HG03108 (cell line): ENCODE results near the gene PPP1R7.

ENCODE experiments used
- ATAC-seq: cut with Tn5 transposase; IDR thresholded peaks from one replicate; pipeline ENCODE4 v1.9.1; 2021; ENCODE audit warnings: moderate library complexity; ENCODE audit not compliant: unreplicated experiment

The PPP1R7 gene

DNA sequence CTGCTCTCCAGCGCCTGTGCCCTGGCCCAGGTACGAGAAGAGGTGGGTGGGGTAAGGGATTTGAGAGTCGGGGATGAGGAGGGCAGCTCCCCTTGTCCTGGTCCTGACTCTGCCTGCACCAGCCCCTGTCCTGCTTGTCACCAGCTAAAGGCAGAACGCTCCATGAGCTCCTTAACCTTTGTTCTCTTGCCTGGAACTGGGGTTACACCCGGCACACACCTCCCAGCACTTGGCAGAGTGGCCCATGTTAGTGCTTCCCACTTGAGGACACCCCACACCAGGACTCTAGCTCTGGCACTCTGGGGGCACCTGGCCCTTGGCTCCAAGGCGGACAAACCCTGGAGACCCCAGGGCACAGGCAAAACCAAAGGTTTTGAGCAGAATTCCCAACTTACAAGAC is 57.4 kb downstream of the PPP1R7 start:
- no peak for ATAC-seq

DNA sequence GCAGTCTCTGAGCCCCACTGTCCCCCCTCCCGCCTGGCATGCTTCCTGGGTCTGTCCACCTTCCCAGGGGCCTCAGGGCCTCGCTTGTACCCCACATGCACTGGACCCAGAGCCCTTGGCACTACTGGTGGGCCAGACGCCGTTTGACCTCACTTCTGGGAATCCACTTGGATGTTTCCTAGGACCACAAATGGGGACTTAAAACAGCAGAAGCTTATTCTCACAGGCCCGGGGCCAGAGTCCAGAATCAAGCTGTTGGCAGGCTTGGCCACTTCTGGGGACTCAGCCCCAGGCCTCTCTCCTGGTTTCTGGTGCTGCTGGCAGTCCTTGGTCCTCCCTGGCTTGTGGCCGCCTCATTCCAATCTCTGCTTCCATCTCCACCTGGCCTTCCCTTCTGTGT is 57.8 kb downstream of the PPP1R7 start:
- ATAC-seq: no peak

DNA sequence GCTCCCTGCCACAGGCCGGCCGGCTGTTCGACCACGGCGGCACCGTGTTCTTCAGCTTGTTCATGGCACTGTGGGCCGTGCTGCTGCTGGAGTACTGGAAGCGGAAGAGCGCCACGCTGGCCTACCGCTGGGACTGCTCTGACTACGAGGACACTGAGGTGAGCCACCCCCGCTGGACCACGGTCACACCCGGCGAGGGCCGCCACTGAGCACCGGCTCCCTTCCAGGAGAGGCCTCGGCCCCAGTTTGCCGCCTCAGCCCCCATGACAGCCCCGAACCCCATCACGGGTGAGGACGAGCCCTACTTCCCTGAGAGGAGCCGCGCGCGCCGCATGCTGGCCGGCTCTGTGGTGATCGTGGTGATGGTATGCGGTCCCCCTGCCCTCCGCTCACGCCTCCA is 59.0 kb downstream of the PPP1R7 start:
- ATAC-seq: no peak

DNA sequence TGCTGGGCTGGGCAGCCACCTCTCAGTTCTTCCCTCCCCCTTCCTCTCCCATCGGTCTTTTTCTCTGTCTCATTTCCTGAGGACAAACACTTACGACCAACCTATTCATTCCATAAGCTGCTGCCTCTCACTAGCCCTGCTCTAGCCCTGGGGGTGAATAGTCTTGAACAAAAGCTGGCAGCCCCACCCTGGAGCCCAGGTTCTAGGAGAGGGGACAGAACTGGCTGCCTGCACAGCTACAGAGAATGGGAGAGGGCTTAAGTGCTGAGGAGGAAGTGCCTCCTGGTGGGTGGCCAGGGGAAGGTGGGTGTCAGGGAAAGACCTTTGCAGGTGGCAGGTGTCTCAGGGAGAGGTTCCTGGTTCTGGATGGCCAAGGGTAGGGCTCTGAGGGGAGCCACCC is 61.0 kb downstream of the PPP1R7 start:
- ATAC-seq: no peak

DNA sequence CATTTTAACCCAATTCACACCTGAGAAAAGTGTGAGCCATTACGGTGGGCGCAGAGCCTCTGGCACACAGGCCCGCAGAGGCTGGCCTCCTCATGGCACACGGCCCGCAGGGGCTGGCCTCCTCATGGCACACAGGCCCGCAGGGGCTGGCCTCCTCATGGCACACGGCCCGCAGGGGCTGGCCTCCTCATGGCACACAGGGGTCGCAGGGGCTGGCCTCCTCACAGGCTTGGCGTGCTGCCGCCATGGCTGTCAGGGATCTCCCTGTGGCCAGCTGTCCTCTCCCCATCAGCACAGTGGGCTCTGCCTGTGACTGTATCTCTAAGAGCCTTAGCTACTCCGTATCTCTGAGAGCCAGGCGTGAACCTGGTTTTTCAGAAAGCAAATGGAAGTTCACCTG is 62.8 kb downstream of the PPP1R7 start:
- no peak for ATAC-seq

DNA sequence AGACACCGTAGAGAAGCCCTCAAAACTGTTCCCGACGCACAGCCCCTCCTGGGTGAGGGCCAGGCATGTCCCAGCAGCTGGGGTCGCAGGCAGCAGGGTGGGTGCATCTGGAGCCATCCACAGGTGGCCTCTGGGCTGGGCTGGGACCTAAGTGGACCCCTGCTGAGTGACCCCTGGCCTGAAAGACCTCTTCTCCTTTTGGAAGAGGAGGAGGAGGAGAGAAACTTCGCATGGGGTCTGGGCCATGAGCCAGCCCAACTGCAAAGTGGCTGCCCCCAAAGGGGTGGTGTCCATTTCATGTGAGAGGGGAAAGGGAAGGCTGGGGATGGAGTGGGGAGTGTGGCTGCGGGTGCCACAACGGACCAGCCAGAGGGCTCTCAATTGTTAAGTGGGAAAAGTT is 63.3 kb downstream of the PPP1R7 start:
- no peak for ATAC-seq

DNA sequence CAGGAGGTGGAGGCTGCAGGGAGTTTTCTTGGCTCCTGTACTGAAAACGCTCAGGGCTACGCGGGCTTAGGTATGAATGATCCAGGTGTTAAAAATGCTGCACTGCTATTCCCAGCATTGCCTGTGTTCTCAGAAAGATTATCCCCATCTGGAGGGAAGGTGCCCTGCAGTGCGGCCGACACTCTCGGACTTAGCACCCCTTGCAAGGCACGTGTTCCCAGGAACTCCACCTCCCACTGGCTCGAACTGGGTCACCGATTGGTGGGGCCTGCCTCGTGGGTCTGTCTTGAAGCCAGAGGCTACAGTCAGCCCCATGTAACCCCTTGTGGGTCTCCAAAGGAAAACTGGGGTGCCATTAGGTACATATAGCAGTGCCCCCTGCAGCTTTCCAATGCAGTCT is 63.9 kb downstream of the PPP1R7 start:
- ATAC-seq: no peak

DNA sequence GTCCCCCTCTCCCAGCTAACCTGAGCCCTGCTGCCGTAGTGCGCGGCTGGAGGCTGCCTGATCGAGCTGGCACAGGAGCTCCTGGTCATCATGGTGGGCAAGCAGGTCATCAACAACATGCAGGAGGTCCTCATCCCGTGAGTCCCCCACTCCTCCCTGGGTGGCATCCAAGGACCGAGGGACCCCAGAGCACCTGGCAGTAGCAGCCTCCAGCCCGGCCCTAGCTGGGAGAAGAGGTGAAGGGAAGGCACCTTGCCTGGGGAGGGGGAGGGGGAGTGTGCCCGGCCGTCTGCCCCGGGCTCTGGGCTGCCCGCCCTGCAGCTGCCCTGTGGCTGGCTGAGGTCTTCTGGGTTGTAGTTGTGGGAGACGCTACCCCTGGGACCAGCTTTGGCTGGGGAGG is 64.5 kb downstream of the PPP1R7 start:
- ATAC-seq: no peak

DNA sequence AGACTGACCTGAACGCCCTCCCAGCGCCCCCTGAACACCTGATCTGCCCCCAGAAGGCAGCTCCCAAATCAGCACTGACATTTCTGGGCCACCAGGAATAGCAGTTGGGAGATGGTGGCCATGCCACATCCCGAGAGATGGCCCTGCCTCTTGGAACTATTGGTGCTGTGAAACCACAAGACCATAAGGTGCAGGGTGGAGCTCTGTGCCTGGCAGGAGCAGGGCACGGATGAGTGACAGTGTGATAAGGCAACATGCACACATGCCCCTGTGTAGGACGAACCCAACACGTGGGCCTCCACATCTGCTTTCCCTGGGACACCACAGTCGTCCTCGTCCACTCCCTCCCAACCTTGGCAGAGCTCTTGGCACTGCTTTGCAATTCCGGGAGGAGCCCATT is 65.2 kb downstream of the PPP1R7 start:
- ATAC-seq: no peak

DNA sequence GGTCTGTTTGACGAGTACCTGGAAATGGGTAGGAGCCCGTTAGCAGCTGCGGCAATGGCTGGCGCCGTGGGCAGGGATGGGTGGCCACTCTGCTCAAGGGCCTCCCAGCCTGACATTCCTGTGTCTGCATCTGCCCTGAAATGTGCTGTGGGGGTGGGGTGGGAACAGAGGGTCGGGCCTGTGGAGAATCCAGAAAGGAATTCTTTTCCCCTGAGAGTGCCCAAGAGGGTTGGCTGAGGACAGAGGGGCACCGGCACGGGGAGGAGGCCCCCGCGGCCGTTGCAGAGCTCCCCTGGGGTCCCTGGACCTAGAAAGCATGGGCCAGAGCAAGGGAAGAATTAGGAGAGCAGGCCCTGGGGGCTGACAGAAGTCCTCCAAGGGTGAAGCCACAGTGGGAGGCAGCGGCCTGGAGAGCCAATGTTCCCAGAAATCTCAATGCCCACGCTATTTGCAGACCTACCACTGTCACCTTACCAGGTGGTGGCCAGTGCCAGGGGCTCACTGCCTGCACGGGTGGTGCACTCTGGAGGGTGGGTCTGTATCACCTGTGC is 66.0 kb downstream of the PPP1R7 start:
- ATAC-seq: no peak

DNA sequence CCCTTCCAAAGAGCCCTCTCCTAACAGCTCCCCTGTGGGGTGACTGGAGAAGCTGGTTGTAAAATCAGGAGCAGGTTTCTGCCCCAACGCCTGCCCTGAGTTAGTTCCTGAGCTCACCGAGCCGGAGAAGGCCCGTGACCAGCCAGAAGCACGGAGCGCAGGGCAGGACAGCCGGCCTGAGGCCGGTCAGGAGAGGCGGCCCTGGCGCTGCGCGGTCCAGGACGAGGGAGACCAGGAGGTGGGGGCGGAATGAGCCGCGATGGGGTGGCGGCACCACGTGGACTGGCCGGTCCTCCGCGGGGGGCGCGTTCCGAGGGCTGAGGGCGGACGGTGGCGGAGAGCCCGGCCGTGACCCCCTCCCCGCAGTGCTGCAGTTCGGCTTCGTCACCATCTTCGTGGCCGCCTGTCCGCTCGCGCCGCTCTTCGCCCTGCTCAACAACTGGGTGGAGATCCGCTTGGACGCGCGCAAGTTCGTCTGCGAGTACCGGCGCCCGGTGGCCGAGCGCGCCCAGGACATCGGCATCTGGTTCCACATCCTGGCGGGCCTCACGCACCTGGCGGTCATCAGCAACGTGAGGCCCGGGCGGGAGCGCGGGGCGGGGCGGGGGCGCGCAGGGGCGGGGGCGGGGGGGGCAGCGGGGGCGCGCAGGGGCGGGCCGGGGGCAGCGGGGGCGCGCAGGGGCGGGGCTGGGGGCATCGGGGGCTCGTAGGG is 67.2 kb downstream of the PPP1R7 start:
- ATAC-seq: peak; percentile 52

DNA sequence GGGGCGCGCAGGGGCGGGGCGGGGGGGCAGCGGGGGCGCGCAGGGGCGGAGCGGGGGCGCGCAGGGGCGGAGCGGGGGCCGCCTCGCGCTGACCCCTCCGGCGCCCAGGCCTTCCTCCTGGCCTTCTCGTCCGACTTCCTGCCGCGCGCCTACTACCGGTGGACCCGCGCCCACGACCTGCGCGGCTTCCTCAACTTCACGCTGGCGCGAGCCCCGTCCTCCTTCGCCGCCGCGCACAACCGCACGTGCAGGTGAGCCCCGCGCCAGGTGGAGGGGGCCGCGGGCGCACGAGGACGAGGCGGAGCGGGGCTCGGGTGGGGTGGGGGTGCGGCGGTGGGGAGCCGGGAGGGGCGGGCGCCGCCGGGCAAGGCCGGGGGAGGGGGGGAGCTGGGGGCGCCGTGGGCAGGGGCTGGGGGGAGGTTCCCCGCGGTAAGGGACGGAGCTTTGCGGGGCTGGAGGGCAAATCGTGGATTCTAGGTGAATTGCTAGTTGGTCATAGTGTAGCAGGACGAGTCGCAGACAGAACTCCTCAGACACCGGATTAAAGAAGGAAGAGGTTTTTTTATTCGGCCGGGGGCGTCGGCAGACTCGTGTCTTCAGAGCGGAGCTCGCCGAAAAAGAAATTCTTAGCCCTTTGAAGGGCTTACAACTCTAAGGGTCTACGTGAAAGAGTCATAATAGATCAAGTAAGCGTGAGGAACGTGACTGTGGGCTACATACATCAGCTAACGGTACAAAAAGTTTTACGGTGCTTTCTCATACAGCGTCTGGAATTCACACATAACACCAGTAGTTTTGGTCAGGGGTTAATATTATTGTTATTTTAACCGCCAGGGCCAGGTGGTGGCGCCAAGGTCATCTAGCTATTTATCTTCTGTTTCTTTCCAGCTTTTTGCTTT is 68.1 kb downstream of the PPP1R7 start:
- ATAC-seq: no peak

DNA sequence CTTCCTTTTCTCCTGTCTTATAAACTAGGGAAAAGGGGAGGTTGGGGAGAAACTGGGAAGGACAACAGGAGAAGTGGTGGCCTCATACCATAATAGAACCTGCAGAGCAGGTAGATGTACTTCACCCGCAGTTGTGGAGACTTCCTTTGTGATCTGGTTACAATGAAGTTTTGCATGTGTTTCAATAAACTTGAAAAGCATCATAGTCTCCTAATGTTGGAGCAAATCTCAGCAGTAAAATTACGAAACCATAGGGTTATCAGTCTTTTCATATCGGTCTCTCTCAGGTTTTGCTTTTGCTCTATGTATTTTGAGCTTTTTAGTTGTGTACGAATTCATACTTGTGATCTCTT is 68.7 kb downstream of the PPP1R7 start:
- no peak for ATAC-seq

DNA sequence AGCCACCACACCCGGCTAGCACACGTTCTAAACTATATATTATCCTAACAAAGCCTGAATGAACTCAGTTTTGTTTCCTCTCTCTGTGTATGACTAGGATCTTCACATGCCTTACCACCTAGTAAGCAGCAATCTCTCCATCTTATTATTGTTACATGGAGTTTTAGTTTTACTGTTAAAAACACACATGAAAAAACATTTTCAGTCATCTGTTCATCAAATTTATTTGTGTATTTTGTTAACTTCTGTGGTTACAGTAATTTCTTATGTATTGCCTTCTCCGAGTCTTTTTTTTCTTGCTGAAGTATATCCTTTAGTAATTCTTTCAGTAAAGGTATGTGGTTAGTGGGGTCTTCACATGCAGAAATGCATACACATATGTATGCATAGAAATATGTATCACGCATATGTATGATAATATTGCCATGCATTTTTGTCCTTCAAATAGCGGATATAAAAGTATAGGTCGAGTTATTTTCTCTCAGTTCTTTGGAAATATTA is 69.6 kb downstream of the PPP1R7 start:
- ATAC-seq: no peak

DNA sequence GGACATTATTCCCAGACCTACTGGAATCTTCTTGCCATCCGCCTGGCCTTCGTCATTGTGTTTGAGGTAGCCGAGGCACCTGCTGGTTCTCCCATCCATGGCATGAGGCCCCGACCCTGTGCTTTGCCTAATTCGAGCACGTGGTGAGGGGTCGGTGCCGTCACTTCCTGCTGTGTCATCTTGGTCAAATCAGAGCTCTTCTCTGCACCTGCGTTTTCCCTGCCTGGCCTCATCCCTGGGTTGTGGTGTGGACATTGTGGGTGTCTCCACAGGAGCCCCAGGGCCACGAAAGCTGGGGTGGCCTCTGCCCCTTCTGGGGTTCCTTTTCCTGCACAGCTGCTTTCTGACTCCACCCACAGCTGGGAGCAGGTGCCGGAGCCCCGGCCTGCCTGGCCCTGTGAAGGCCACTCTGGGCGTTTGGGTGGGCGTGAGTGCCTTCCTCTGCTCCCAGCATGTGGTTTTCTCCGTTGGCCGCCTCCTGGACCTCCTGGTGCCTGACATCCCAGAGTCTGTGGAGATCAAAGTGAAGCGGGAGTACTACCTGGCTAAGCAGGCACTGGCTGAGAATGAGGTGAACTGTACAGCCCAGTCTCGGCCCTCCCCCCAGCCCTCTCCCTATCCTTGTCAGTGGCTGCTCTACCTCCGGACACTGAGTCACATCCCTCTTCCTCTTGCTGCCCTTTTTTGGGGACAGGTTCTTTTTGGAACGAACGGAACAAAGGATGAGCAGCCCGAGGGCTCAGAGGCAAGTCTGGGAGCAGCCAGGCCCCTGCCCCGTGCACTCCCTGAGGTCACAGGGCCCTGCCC is 73.1 kb downstream of the PPP1R7 start:
- ATAC-seq: no peak

DNA sequence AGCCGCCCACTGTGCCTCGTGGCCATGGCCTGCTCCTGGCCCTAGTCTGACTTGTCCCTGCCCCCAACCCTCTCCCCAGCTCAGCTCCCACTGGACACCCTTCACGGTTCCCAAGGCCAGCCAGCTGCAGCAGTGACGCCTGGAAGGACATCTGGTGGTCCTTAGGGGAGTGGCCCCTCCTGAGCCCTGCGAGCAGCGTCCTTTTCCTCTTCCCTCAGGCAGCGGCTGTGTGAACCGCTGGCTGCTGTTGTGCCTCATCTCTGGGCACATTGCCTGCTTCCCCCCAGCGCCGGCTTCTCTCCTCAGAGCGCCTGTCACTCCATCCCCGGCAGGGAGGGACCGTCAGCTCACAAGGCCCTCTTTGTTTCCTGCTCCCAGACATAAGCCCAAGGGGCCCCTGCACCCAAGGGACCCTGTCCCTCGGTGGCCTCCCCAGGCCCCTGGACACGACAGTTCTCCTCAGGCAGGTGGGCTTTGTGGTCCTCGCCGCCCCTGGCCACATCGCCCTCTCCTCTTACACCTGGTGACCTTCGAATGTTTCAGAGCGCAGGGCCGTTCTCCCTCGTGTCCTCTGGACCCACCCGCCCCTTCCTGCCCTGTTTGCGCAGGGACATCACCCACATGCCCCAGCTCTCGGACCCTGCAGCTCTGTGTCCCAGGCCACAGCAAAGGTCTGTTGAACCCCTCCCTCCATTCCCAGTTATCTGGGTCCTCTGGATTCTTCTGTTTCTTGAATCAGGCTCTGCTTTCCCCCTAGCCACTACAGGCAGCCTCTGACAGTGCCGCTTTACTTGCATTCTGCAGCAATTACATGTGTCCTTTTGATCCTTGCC is 74.0 kb downstream of the PPP1R7 start:
- no peak for ATAC-seq

DNA sequence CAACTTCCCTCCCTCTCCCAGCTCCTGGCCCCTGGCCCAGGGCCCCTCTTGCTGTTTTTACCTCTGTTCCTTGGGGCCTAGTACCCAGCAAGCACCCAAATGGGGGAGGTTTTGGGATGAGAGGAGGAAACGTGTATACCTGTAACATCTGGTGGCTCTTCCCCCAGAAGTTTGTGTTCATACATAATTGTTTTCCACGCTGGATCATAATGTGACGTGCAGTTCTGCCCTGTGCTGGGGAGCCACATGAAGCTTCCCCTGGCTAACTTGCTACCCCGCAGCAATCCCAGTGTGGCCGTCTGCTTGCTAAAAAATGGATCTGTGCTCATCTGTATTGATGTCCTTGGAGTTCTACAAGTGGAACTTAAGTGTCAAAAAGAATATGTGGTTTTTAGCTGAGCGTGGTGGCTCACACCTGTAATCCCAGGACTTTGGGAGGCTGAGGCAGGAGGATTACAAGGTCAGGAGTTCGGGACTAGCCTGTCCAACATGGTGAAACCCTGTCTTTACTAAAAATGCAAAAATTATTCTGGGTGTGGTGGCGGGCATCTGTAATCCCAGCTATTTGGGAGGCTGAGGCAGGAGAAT is 74.7 kb downstream of the PPP1R7 start:
- no peak for ATAC-seq

DNA sequence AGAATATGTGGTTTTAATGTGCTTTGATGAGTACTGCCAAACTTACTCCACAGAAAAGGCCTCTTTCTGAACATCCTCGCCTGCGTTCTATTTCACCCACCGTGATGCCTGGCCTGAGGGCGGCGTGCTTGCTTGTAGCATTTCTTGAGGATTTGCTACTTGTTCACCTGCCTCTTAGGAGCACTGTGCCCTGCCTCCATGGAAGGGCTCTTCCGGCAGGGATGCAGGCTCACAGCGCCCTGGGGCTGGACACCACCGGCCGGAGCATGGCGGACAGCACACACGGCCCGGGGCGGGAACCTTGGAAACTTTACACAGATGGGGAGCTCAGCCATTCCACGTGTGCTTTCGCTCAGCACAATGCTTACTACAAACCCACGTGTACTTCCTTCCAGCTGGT is 75.3 kb downstream of the PPP1R7 start:
- ATAC-seq: no peak

DNA sequence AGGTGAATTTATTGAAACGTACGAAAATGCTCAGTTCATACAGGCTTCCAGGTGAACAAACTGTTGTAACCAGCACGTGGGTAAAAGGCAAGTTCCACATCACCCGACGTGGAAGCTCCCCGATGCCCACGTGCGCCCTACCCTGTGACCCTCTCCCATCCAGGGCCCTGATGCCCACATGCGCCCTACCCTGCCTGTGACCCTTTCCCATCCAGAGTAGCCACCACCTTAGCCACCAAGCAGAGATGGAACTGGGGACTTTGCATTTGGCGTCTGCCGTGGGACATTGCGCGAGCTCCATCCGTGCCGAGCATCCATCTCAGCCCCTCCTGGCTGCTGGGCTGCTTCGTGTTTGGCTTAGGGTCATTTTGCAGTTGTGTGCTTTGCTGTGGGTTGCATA is 75.7 kb downstream of the PPP1R7 start:
- no peak for ATAC-seq
